GM19455 (cell line): Measurements from ENCODE around the gene TMEM183A.

Experiments used
- ATAC-seq: cut with Tn5 transposase; IDR thresholded peaks from one replicate; pipeline ENCODE4 v1.9.1; 2021; ENCODE audit not compliant: unreplicated experiment

The TMEM183A gene

GRCh38 chr1:203028067-203028783, 21.1 kb downstream of the TMEM183A start:
- no peak for ATAC-seq

DNA sequence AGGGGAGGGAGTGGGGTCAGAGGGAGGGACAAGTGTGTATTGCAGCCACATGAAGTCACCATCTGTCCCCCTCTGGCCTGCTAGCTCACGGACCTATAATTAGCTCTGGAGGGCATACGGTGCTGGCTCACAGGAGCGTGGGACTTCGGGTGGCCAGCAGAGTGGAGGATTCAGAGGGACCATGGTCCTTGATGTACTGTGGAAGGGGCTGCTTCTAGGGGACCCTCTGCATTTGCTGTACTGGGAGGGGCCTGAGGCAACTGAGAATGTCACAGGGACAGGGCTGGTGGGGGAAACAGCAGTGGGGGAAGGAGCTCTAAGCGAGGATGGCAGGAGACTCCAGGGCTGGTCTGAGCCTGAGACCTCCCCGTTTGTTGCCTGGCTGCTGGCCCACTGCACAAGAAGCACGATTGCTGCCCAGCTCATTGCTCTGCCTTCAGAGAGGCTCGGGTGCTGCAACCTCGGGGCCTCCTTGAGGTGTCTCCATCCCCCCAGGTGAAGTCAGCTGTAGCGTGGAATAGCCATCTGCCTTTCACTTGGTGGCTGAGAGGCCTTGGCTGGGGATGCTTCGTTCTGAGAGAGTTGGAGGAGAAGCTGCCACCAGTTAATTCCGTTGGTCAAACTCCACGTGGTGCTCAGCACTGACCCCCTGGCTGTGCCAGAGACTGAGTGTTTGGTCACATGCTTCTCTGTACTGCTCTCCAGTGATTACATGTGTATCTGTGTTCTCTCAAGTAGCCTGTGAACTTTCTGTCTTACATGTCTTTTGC, 21.8 kb downstream of the TMEM183A start:
- no peak for ATAC-seq

- ATAC-seq = no peak
Observed at GRCh38 chr1:203031467-203031866, 24.3 kb downstream of the TMEM183A start.

GRCh38 chr1:203033287-203033686, 26.1 kb downstream of the TMEM183A start:
- ATAC-seq = no peak

DNA sequence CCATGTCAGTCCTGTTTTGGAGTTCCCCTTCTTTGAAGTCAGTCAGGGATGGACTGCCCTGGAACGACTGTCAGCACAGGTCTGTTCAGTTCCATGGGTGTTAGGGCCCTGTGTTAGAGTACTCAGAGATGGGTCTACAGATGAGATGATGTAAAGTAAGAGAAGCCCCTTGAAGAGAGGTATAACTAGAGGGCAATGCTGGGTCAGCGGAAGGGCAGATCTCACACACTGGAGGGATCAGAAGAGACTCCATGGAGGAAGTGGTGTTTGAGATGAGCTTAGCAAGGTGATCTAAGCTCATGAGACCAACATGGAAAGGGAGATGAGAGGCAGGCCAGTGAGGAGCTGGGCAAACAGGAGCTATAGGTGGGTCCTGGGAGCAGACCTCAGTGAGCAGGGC, 26.7 kb downstream of the TMEM183A start:
- ATAC-seq = no peak

DNA sequence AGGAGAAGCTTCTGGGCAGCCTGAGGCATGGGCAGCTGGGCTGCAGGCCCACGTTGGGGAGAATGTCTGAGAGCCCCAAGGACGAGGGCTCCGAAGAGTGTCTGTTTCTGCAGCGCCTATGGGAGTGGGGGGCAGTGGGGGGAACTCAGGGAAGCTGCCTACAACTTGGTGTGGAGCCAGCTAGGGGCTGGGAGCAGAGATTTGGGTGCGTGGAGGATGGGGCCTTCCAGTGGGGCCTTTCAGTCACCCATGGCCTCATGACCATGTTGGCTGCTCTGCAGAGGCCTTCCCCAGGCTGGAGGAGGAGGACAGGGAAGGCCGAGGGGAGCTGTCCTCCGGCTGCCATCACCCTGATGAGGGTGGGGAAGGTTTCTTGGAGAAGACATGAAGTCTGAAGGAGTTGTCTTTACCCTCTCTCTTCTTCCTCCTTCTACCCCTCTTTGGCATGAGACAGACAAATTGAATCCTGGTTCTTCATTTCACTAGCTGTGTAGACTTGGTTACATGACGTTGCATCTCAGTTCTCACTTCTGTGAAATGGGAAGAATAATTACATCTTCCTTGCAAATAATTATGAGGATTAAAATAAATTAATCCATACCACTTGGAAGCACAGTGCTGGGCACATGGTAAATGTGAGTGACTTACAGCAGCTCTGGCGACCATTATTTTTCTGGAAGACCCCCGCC, 27.4 kb downstream of the TMEM183A start:
- no peak for ATAC-seq

GRCh38 chr1:203035111-203036000, 28.2 kb downstream of the TMEM183A start:
- no peak for ATAC-seq

DNA sequence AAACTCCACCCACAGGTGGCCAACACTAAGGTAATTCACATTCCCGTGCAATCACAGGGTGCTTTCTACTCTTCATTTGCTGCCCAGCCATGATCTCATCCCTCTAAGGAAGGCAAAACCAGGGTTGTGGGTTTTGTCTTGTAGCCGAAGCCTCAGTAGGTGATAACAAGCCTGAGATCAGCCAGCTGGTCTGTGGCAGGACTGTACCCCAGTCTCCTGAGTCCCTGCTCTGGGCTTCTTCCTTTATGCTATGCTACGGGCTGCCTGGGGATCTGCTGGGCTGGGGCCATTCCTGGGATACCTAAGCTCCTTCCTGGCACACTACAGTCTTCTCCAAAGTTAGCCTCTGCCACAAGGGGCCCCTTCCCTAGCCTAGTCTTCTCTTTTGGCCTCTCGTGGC, 29.0 kb downstream of the TMEM183A start:
- ATAC-seq = no peak

GRCh38 chr1:203036537-203036936, 29.4 kb downstream of the TMEM183A start:
- no peak for ATAC-seq

DNA sequence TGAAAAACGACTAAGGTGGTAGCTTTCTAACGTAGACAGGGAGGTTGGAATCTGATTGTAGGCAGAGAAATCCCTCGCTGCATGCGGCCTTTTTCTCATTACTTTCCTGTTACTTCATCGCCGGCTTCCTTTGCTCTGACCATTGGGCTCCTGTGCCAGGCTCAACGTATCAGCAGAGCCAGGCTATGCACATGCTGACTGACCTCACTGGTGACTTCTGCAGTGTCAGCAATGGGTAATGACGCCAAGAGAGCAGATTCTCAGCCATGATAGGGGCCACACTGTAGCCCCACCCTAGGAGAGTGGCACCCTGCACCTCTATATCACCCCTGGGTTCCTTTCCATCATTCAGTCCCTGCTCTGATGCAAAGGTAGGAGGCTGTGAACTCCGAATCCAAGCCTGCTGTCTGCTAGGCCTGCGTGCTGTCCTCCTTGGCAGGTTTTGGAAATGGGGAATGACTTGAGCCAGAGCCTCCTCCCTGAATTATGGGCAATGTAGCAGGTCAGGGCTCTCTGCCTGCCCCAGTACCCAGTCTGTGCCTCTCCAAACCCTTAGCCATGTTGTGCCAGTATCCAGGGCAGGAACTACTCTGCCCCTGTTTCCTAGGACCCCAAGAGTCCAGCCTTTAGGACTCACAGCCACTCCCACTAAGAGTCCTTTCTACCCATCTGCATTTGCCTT, 30.5 kb downstream of the TMEM183A start:
- ATAC-seq = no peak

- ATAC-seq = no peak
Observed at GRCh38 chr1:203038217-203038741, 31.1 kb downstream of the TMEM183A start.

GRCh38 chr1:203038891-203039608, 31.9 kb downstream of the TMEM183A start:
- no peak for ATAC-seq

GRCh38 chr1:203039609-203040512, 32.7 kb downstream of the TMEM183A start:
- no peak for ATAC-seq

- ATAC-seq = no peak
Observed at GRCh38 chr1:203040513-203041275, 33.5 kb downstream of the TMEM183A start.

DNA sequence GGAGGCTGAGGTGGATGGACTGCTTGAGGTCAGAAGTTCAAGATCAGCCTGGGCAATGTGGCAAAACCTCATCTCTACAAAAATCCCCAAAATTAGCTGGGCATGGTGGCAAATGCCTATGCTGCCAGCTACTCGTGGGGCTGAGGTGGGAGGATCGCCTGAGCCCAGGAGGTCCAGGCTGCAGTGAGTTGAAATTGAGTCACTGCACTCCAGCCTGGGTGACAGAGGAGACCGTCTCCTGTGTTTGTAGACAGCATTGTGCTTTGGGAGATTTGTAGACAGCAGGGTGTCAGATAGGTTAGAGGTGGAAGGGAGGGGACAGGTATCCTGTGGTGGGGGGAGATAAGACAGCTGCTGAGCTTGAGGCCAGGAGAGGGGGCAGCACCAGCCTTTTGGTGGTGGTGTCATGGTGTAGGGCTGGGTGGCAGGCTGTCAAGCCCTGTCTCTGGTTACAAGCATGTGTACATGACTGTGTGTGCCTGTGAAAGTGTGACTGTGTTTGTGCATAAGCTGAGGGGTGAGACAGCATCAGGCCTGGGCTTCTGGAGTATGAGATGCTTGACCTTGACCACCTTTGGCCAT, 34.3 kb downstream of the TMEM183A start:
- ATAC-seq = no peak

- no peak for ATAC-seq
Observed at GRCh38 chr1:203043830-203044545, 36.8 kb downstream of the TMEM183A start.
